SU-DHL-6 (cell line): ENCODE measurements around the gene ABCA5.

Experiments
- H2AFZ ChIP-seq: fragments of 200-600 bp; sonication (generic); 2 replicates; pipeline ENCODE4 v1.6.1; 2014; ENCODE audit warnings: low read depth, mild to moderate bottlenecking, moderate library complexity, mixed read lengths, antibody characterized with exemption, low read length; ENCODE audit not compliant: severe bottlenecking
- H3F3A ChIP-seq: fragments of 200-600 bp; shearing (Covaris generic); 2 replicates; pipeline ENCODE4 v1.6.0; 2016; ENCODE audit warnings: antibody characterized with exemption, mild to moderate bottlenecking; ENCODE audit not compliant: insufficient read depth
- H3K27ac ChIP-seq: fragments of 200-600 bp; sonication (generic); 2 replicates; pipeline ENCODE4 v1.5.1; 2016; ENCODE audit warnings: low read depth, mild to moderate bottlenecking, low read length, moderate library complexity, mixed read lengths
- H3K27me3 ChIP-seq: fragments of 200-600 bp; sonication (generic), shearing (Covaris generic); 2 replicates; pipeline ENCODE4 v1.6.0; 2014; ENCODE audit warnings: mild to moderate bottlenecking, low read length
- H3K36me3 ChIP-seq: fragments of 200-600 bp; sonication (generic); 2 replicates; pipeline ENCODE4 v1.6.1; 2014; ENCODE audit warnings: mild to moderate bottlenecking, low read length, mixed read lengths
- H3K4me2 ChIP-seq: fragments of 300-600, 200-600 bp; shearing (Covaris generic), sonication (generic); 2 replicates; pipeline ENCODE4 v1.6.0; 2014; ENCODE audit warnings: low read length, low read depth, mild to moderate bottlenecking; ENCODE audit not compliant: poor library complexity, severe bottlenecking
- H3K4me3 ChIP-seq: fragments of 200-600 bp; sonication (generic); 2 replicates; pipeline ENCODE4 v1.5.1; 2014; ENCODE audit warnings: antibody characterized with exemption, low read length, mild to moderate bottlenecking, mixed read lengths; ENCODE audit not compliant: insufficient read depth, poor library complexity, severe bottlenecking
- H3K79me2 ChIP-seq: fragments of 200-600 bp; sonication (generic); 2 replicates; pipeline ENCODE4 v1.6.1; 2014; ENCODE audit warnings: mild to moderate bottlenecking, low read length, moderate library complexity; ENCODE audit not compliant: insufficient read depth
- H3K9ac ChIP-seq: fragments of 200-600 bp; sonication (generic); 2 replicates; pipeline ENCODE4 v1.7.0; 2014; ENCODE audit warnings: mild to moderate bottlenecking, low read length
- H3K9me2 ChIP-seq: fragments of 200-600 bp; sonication (generic); replicated peaks from 2 replicates; pipeline ENCODE4 v1.6.1; 2014; ENCODE audit warnings: low read length; ENCODE audit not compliant: insufficient read depth
- H3K9me3 ChIP-seq: fragments of 200-600 bp; sonication (generic); 2 replicates; pipeline ENCODE4 v1.6.1; 2014; ENCODE audit warnings: low read length, mixed read lengths; ENCODE audit not compliant: insufficient read depth
- H4K20me1 ChIP-seq: fragments of 200-600 bp; sonication (generic); 2 replicates; pipeline ENCODE4 v1.6.1; 2014; ENCODE audit warnings: low read depth, mild to moderate bottlenecking, antibody characterized with exemption, low read length, moderate library complexity, mixed read lengths
- EZH2phosphoT487 ChIP-seq: fragments of 200-600 bp; sonication (generic), shearing (Covaris generic); conservative IDR thresholded peaks from 2 replicates; pipeline ENCODE4 v1.6.1; 2018; ENCODE audit warnings: mild to moderate bottlenecking, antibody characterized with exemption, low read length, moderate library complexity, mixed read lengths
- TF ChIP-seq, protein P1 (sequence below): fragments of 200-600 bp; sonication (generic); IDR thresholded peaks from one replicate; pipeline ENCODE4 v1.5.1; 2017; ENCODE audit warnings: antibody characterized with exemption, mild to moderate bottlenecking, low read length, moderate library complexity; ENCODE audit not compliant: insufficient read depth, poor library complexity, severe bottlenecking

The ABCA5 gene

DNA sequence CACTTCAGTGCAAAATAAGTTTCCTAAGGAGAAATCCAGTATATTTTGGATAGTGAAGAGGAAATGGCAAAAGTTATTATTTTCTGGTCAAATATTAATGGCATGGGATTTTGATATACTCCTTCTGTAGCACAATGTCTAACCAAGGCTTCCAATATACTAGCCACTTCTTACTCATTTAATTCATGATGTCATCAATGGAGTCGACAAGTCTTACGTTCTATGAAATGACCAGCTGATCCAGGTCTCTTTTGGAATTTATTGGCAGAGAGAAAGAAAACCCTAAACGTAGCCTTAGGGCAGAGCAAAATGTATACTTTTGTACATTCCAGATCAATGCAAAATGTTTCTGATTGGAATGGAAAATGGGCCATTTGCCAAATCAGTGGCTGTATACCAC lies 90.0 kb downstream of the ABCA5 start:
- no peaks in the 10 kb centered on the region for H3K79me2 ChIP-seq
- H3K9me2 ChIP-seq = no peaks in the 10 kb centered on the region

DNA sequence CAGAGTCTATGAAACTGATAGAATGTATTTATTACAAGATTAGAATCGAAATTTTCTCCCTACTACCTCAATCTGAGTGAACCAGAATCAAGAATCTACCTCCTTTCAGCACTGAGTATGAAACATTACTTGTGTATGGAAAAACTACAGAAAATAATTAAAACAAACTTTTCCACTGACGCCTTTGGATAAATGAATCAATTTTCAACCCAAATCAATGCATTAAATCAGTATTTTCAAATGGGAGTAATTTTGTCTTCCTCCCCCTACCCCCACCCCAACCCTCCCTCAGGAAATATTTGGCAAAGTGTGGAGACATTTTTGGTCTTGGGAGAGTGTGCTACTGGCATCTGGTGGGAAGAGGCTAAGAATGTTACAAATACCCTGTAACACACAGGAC lies 90.5 kb downstream of the ABCA5 start:
- H3F3A ChIP-seq = no peaks in the 10 kb centered on the region
- no peaks in the 10 kb centered on the region for H3K79me2 ChIP-seq
- H3K9me2 ChIP-seq = no peaks in the 10 kb centered on the region

More for the DNA sequence above, 90.0 kb downstream of the ABCA5 start:
- Histone ChIP-seq H2AFZ (no peak overlapping the region), H3F3A (no peaks in the 10 kb centered on the region), H3K9ac (no peak overlapping the region), H3K27me3 (no peaks in the 10 kb centered on the region), H3K4me3 (no peak overlapping the region), H4K20me1 (no peaks in the 10 kb centered on the region), H3K27ac (no peak overlapping the region), H3K4me2 (no peak overlapping the region), H3K36me3 (no peaks in the 10 kb centered on the region), H3K9me3 (no peaks in the 10 kb centered on the region)
- no peak for TF ChIP-seq EZH2phosphoT487
- TF ChIP-seq, protein P1, sequence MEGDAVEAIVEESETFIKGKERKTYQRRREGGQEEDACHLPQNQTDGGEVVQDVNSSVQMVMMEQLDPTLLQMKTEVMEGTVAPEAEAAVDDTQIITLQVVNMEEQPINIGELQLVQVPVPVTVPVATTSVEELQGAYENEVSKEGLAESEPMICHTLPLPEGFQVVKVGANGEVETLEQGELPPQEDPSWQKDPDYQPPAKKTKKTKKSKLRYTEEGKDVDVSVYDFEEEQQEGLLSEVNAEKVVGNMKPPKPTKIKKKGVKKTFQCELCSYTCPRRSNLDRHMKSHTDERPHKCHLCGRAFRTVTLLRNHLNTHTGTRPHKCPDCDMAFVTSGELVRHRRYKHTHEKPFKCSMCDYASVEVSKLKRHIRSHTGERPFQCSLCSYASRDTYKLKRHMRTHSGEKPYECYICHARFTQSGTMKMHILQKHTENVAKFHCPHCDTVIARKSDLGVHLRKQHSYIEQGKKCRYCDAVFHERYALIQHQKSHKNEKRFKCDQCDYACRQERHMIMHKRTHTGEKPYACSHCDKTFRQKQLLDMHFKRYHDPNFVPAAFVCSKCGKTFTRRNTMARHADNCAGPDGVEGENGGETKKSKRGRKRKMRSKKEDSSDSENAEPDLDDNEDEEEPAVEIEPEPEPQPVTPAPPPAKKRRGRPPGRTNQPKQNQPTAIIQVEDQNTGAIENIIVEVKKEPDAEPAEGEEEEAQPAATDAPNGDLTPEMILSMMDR = no peak

DNA sequence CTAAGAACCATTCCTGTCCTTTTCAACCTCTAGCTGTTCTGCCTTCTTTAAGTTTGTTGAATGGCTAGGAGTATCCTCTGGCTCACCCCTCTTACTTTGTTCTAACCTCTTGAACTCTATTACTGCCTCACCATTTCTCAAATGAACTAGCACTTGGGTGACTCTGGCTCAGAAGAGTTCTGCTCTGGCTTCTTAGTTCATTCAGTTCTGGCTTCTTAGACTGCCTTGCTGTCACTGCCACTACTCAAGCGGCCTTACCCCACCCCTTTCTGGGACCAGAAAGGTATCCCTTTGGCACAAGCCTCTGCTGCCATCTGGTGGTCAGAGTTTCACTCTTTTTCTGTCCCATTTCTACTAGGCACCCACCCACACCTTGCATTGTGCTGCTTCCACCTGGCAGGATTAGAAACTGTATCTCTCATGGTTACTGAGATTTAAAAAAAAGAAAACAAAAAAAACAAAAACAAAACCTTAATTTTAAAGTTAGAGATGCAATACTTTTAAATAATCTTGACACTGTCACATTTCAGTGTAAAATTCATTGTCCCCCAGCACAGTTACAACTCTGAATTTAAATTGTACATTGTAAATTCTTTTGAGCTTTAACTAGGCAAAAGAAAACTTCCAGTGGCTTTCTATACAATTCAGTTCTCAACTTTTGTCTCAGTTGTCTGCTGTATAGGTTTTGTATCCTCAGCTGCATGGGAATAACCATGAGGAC lies 91.4 kb downstream of the ABCA5 start:
- H3K4me3 ChIP-seq = no peak overlapping the region
- H3K4me2 ChIP-seq = no peak overlapping the region
- no peaks in the 10 kb centered on the region for H3K79me2 ChIP-seq
- no peaks in the 10 kb centered on the region for H3F3A ChIP-seq
- no peaks in the 10 kb centered on the region for H3K27me3 ChIP-seq
- no peaks in the 10 kb centered on the region for H4K20me1 ChIP-seq
- no peaks in the 10 kb centered on the region for H3K36me3 ChIP-seq
- H3K9me2 ChIP-seq = no peaks in the 10 kb centered on the region
- no peak overlapping the region for H2AFZ ChIP-seq
- no peak overlapping the region for H3K9ac ChIP-seq
- TF ChIP-seq EZH2phosphoT487 = no peak
- TF ChIP-seq, protein P1 = peak; percentile 59
- H3K9me3 ChIP-seq = no peaks in the 10 kb centered on the region
- H3K27ac ChIP-seq = no peak overlapping the region

More for the DNA sequence above, 90.5 kb downstream of the ABCA5 start:
- Histone ChIP-seq H4K20me1 (no peaks in the 10 kb centered on the region), H3K4me2 (no peak overlapping the region), H3K36me3 (no peaks in the 10 kb centered on the region), H3K27ac (no peak overlapping the region), H3K9ac (no peak overlapping the region), H3K4me3 (no peak overlapping the region), H3K27me3 (no peaks in the 10 kb centered on the region), H2AFZ (no peak overlapping the region), H3K9me3 (no peaks in the 10 kb centered on the region)
- TF ChIP-seq, protein P1 = no peak
- TF ChIP-seq EZH2phosphoT487 = no peak
